AG09309 (cell line): ENCODE measurements around the gene RAB26.
A peak's percentile ranks its signal among the peaks of the same experiment; 100 is the strongest.

Source experiments
- DNase-seq: peaks from one replicate; pipeline ENCODE4 v3.0.0-alpha.2; 2010; ENCODE audit warnings: low read depth
- H3K4me3 ChIP-seq: 2 replicates; pipeline ENCODE4 v1.5.1; 2011; ENCODE audit warnings: mild to moderate bottlenecking, low read depth, low read length, moderate library complexity; ENCODE audit not compliant: control insufficient read depth
- CTCF ChIP-seq: IDR thresholded peaks from 2 replicates; pipeline ENCODE4 v1.5.1; 2011; ENCODE audit warnings: mild to moderate bottlenecking, low read depth, low read length, inconsistent platforms; ENCODE audit not compliant: insufficient read depth, control insufficient read depth; ENCODE audit errors: missing control alignments

The RAB26 gene

DNA sequence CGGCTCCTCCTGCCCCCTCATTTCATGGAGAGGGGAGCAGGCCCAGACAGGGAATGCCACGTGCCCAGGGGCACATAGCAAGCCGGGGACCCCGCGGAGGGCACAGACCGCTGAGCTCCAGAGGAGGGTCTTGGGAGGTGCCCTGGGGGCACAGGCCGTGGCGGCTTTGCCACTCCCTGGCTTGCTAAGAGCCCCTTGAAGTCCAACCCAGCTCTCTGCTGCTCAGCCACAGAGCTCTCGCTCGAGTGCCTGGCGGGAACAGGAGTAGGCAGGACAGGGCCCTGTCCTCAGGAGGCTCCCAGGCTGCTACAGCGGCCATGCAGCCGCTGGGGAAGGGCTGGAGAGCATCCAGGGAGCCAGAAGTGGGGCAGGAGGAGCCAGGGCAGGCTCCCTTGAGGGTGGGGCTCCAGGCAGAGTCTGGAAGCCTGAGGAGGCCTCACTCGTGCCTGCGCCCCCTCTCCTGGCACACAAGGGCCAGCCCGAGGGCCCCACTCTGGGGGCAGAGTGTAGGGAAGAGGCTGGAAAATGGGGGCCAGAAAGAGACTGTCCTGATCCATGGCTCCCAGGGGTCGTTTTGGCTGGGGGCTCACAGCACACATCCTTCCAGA is 4.4 kb upstream of the RAB26 start:
- no peak for TF ChIP-seq CTCF
- DNase-seq = no peak
- H3K4me3 ChIP-seq = no peak overlapping the region

DNA sequence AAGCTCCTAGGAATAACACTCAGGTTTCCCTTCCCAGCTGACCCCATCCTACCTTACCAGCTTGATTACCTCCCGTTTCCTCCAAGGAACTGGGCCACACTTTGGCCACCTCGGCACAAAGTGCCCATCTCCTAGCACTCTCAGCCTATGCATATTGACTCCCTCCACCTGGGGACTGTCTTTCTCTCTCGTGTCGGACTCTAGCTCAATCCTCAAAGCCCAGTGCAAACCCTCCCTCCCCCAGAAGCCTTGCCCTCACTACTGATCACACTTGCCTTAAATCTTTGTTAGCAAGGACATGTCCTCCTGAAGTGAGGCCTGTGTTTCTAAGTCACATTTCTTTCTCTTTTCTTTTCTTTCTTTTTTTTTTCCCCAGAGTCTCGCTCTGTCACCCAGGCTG is 2.6 kb upstream of the RAB26 start:
- no peak for TF ChIP-seq CTCF
- H3K4me3 ChIP-seq = no peak overlapping the region

GRCh38 chr16:2147378-2147777 is 1.0 kb upstream of the RAB26 start:
- H3K4me3 ChIP-seq = no peak overlapping the region
- DNase-seq = no peak
- no peak for TF ChIP-seq CTCF

More for the DNA sequence above, 2.6 kb upstream of the RAB26 start:
- DNase-seq = no peak

DNA sequence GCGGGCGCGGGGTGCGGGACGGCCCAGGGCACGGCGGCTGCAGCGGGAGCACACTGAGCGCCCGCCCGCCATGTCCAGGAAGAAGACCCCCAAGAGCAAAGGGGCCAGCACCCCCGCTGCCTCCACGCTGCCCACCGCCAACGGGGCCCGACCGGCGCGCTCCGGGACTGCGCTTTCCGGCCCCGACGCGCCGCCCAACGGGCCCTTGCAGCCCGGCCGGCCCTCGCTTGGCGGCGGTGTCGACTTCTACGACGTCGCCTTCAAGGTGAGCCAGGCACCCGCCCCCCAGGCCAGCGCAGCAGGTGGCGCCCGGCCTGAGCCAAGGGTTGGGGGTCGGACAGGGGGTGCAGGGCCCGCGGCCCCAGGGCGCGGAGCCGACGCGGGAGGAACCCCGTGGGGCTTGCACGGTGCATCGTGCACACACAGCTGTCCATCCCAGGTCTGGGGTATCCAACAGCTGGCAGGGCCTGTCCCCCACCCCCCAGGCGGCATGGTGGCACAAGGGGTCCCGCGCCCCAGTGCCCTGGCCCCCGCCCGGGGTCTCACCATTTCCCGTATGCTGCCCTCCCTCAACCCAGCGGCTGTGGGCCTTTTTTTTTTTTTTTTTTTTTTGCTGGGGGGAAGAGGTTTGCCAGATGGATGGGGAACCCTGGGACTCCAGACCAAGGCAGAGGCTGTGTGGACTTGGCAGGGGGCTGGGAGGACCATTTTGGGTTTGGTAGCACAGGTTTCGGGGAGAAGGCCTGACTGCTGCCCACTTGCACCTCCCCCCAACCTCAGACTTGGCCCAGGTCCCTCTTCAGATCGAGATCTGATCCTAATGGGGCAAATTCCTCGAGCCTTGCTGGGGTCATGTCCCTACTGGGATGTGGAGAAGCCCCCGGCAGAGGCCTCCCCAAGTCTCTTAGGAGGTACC is 547 bp downstream of the RAB26 start:
- no peak for TF ChIP-seq CTCF
- H3K4me3 ChIP-seq = peak overlapping the region; percentile 23
- no peak for DNase-seq

GRCh38 chr16:2149630-2150417 is 1.4 kb downstream of the RAB26 start:
- H3K4me3 ChIP-seq = no peak overlapping the region
- TF ChIP-seq CTCF = no peak
- DNase-seq = no peak

DNA sequence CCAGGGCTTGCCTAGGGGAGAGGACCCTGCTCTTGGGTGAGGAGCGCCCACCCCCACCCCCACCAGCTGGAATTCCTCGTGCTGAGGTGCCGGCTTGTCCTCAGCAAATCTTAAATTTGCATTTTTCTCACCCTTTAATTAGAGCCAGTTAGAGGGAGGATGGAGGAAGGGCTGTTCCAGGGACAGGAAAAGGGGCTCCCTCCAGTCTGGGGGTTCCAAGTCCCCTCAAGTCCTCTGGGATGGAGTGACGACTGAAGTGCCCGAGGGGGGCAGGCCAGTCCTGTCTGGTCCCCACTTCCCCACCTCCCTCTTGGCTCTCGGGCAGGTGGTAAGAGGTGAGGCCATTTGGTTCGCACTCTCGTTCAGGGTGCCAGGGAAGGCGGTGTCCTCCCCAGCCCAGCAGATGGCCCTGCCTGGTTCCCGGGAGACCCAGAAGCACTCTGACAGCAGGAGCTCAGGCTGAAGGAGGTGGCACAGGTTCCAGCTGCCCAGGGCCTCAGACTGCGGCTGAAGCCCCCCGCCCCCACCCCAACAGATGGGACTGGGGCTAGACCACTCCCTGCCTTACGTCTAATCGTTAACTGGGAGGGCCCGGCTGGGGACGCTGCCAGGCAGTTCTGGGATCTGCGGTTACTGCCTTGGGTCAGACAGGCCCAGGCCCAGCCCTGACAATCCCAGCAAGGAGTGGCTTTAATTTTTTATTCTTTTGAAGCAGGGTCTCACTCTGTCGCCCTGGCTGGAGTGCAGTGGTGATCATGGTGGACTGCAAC is 2.2 kb downstream of the RAB26 start:
- no peak overlapping the region for H3K4me3 ChIP-seq
- TF ChIP-seq CTCF = no peak
- no peak for DNase-seq
